AML-193 (cell line): ENCODE data around the gene JAKMIP3.
A peak's percentile ranks its signal among the peaks of the same experiment; 100 is the strongest.
"Not testable (repeated sequence)": the region's sequence is repeated elsewhere in the genome, so short reads cannot be mapped to it uniquely, and the experiment has no call there.

Experiments
- DNase-seq, 2 experiments: peaks; one replicate each; lab custom pipeline; 2025; lab: John Stamatoyannopoulos, UW

JAKMIP3 gene

GRCh38 chr10:132064771-132065437 is 842 bp upstream of the JAKMIP3 start:
- DNase-seq, result no peak

GRCh38 chr10:132066186-132066585 is 440 bp downstream of the JAKMIP3 start:
- DNase-seq, result no peak

GRCh38 chr10:132066812-132067211 is 1.1 kb downstream of the JAKMIP3 start:
- no peak for DNase-seq

- DNase-seq, result no peak
Measured at GRCh38 chr10:132068431-132069121, 2.8 kb downstream of the JAKMIP3 start.

- DNase-seq, result no peak
Measured at GRCh38 chr10:132069122-132069848, 3.5 kb downstream of the JAKMIP3 start.

GRCh38 chr10:132069849-132070182 is 4.1 kb downstream of the JAKMIP3 start:
- no peak for DNase-seq

- no peak for DNase-seq
Measured at GRCh38 chr10:132070724-132071123, 5.0 kb downstream of the JAKMIP3 start.

- DNase-seq, result no peak
Measured at GRCh38 chr10:132071667-132072066, 5.9 kb downstream of the JAKMIP3 start.

GRCh38 chr10:132075909-132076577 is 10.3 kb downstream of the JAKMIP3 start:
- DNase-seq, result no peak

GRCh38 chr10:132076578-132077081 is 10.9 kb downstream of the JAKMIP3 start:
- DNase-seq, result no peak

GRCh38 chr10:132077091-132077490 is 11.3 kb downstream of the JAKMIP3 start:
- DNase-seq, result no peak

- DNase-seq, result no peak
Measured at GRCh38 chr10:132078746-132079345, 13.1 kb downstream of the JAKMIP3 start.

- DNase-seq, result not testable (repeated sequence)
Measured at GRCh38 chr10:132084384-132084783, 18.6 kb downstream of the JAKMIP3 start.

GRCh38 chr10:132093236-132093635 is 27.5 kb downstream of the JAKMIP3 start:
- not testable (repeated sequence) for DNase-seq

- DNase-seq, result no peak
Measured at GRCh38 chr10:132094581-132095234, 29.0 kb downstream of the JAKMIP3 start.

- no peak for DNase-seq
Measured at GRCh38 chr10:132095403-132096113, 29.8 kb downstream of the JAKMIP3 start.

GRCh38 chr10:132096223-132096622 is 30.5 kb downstream of the JAKMIP3 start:
- peak in 1 of 2 experiments; percentile 33 for DNase-seq

- no peak for DNase-seq
Measured at GRCh38 chr10:132096863-132097478, 31.2 kb downstream of the JAKMIP3 start.

- no peak for DNase-seq
Measured at GRCh38 chr10:132097609-132098377, 32.0 kb downstream of the JAKMIP3 start.
